Stimulated activated CD4-positive, alpha-beta T cell treated with anti-CD3 and anti-CD28 coated beads, Interleukin-1b, Interleukin-23, amount 100 ng/mL, for 24 hours (primary cell): Measurements from ENCODE around the gene CORT.
A peak's percentile ranks its signal among the peaks of the same experiment; 100 is the strongest.
"Not testable (repeated sequence)": the region's sequence is repeated elsewhere in the genome, so short reads cannot be mapped to it uniquely, and the experiment has no call there.

ENCODE experiments used
- DNase-seq, 4 experiments: peaks; one replicate each; pipeline ENCODE4 v3.0.0-alpha.2; 2020; ENCODE audit warnings: low read depth in 4 of 4, low spot score in 1 of 4

The CORT gene

DNA sequence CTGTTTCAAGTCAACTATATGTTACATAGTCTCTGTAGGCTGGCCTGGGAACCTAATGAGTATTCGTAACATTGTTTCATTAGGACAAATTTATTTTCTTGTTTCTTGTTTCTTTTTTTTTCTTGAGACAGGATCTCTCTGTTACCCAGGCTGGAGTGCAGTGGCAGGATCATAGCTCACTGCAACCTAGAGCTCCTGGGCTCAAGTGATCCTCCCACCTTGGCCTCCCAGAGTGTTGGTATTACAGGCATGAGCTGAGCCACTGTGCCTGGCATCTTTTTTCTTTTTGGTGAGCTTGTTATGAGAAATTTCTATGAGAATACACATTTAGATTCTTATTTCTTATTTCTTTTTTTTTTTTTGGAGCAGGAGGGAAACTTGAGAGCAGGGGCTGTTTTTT, 12.8 kb upstream of the CORT start:
- no peak for DNase-seq

DNA sequence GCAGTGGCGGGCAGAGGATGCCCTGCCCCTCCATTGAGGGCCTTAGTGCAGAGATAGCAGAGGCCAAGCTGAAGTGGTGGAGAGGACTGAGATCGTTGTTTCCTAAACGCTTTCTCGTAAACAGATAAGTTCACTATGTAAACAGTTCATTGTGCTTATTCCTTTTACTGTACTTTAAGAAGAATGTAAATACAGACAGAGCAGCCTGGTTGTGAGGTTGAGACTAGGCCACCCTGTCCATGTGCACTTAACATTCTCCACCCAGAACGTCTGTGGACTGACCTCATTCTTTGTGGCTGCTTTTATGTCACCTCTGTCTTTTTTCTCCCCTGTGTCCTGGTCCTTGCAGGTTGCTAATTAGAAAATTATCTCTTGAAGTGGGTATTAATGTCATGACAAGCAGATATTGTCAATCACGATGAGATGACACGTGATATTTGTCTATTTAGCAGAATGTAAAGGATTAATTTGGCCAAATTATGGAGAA, 11.1 kb upstream of the CORT start:
- no peak for DNase-seq

DNA sequence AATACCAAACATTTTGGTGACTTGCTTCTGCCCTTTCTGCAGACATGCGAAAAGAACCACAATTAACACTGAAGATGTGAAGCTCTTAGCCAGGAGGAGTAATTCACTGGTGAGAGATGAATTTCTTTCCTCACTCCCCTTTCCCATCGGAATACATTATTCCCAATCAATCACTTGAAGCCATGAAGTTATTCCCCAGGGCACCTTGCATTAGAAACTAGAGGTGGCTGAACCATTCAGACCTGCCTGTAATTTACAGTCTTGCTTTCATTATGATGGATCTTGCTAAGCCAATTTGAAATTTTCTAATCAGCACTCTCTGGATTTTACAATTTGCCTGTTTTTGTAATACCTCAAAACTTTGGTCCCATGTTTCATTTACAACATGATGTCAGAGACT, 9.5 kb upstream of the CORT start:
- no peak for DNase-seq

DNA sequence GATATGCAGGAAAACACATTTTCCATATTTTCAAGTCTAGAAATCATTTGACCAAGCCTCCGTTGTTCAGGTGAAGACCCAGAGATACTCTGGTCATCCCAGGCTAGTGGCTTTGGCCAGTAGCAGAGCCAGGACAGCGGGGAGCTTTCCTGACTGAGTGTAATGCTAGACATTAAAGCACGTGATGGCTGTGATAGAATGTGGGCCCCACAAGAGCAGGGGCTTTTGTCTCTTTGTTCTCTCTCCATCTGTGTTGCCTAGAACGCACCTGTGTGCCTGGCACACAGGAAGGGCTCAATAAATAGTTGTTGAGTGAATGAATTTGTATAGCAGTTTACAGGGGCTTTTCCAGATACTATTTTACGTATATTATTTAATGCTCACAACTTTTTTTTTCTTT, 9.0 kb upstream of the CORT start:
- DNase-seq, result no peak

DNA sequence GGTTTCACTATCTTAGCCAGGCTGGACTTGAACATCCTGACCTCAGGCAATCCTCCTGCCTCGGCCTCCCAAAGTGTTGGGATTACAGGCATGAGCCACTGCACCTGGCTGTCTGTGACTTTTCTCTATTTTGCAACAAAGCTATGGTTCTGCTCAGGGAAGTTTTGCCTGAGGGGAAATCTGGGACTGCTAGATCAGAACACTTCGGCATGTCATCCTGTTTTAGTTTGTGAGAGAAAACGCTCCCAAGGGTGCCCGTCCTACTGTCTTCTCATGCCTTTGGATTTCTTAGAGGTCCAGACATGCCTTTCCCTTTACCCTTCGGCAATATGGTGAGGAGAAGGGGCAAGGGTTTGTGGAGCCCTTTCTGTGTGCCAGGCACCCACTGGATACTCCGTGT, 5.6 kb upstream of the CORT start:
- DNase-seq, result no peak

DNA sequence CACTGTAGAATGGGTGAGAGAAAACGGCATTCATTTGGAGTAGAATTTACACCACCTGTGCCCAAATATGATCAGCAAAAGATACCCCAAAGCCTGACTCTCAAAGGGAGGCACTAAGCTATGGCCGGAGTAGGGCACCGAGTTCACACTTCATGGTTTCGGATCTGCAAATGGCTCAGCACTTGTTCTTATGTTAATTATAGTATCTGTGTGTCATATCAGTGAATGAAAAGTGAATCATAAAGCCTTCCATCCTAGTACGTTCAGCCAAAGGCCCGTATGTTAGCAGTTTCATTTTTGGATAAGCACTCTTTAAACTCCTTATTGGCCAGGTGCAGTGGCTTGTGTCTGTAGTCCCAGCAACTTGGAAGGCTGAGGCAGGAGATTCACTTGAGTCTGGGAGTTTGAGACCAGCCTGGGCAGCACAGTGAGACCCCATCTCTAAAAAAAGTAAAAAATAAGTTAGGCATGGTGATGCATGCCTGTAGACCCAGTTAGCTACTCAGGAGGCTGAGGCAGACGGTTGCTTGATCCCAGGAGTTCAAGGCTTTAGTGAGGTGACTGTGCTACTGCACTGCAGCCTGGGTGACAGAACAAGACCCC, 4.9 kb upstream of the CORT start:
- no peak for DNase-seq

DNA sequence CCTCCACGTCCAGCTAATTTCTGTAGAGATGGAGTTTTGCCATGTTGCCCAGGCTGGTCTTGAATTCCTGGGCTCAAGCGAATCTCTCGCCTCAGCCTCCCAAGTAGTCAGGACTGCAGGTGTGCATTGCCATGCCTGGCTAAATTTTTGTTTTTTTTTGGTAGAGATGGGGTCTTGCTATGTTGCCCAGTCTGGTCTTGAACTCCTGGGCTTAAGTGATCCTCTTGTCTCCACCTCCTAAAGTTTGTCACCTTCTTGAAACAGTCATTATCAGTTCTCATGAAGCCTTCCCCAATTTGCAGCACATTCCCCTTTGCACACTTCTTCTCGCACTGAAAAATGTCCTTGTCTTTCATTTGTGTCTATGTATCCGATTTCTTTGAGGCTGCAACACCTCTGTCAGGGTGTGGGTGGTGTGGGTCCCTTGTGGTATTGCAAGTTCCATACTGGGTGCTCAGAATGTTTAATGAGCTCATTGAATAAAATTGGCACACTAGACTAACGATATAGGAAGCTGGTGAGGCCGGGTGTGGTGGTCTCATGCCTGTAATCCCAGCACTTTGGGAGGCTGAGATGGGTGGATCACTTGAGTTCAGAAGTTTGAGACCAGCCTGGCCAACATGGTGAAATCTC, 2.9 kb upstream of the CORT start:
- no peak for DNase-seq

DNA sequence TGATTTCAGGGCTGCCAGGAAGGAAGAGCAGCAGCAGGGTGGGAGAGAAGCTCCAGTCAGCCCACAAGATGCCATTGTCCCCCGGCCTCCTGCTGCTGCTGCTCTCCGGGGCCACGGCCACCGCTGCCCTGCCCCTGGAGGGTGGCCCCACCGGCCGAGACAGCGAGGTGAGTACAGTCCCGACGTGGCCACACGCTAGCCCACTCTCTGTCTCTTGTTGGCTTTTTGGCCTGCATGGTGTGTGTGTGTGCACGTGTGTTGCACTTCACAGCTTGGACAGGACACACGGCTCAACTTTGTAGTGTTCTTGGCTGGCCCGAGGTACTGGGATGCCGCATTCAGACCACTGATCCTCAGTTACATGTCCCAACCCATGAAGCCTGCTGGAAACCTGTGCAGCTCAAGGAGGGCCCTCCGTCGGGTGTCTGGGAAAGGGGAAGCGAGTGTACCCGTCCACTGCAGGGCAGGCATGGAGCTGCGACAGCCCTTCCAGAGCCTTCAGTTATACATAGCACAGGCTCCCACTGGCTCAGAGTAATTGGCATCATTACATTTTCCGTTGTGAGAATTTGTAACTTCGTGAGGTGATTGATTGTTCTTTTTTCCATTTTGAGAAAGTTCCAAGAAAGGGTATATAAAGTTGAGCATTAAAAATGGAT, 454 bp downstream of the CORT start:
- no peak for DNase-seq

DNA sequence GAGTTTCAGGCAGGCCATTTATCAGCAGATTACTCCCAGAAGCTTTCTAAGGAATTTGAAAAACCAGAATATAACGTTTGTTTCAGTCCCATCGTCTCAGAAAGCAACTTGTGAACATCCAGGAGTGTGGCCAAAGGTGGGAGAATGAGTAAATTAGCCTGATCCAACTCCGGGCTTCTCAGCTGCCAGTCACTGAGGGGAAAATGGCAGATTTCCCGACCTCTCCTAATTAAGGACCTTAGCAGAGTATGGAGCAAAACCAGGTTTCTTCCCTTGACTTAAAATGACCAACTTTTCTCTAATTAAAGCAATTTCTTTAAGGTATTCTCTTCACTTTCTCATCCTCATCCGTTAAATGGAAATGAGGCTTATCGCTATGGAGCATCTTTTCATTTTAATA, 1.0 kb downstream of the CORT start:
- DNase-seq, result no peak

DNA sequence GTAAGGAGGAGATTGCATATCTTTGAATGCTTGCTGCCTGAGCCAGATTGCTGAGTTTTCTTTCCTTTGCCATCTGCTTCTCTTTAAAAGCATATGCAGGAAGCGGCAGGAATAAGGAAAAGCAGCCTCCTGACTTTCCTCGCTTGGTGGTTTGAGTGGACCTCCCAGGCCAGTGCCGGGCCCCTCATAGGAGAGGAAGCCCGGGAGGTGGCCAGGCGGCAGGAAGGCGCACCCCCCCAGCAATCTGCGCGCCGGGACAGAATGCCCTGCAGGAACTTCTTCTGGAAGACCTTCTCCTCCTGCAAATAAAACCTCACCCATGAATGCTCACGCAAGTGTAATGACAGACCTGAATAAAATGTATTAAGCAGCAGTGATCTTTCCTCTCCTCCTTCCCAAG, 1.5 kb downstream of the CORT start:
- no peak for DNase-seq

DNA sequence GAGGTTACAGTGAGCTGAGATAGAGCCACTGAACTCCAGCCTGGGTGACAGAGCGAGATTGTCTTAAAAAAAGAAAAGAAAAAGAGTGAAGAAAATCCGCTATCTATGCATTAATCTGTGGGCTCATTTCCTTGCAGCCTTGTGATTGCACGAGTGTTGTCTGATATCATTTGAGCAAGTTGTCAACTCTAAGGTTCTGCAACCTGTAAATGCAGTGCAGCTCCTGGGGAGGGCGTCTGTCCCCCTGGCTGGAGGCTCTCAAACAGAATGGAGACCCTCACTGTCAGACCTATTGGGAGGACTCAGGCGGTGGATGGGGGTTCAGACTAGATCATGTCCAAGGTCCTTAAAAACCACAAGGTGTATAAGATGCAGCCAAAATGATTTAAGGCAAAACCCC, 6.2 kb downstream of the CORT start:
- no peak for DNase-seq

DNA sequence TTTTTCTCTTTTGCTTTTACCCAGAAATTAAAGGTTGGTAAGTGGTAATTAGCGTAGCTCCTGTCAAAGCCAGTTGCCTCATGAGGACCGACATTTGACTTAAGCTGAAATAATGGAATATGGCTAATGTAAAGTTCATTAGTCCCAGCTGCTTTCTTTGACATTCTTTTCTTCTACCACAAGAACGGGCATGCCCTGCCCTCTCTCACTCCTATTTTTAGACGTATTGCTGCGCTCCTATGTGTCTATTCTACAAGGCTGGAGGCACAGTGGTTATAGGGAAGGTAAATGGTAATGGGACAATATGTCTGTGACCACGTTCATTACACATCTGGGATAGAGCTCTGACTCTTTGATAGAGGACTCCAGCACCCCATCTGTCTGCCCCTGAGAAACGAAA, 6.8 kb downstream of the CORT start:
- DNase-seq, result no peak

DNA sequence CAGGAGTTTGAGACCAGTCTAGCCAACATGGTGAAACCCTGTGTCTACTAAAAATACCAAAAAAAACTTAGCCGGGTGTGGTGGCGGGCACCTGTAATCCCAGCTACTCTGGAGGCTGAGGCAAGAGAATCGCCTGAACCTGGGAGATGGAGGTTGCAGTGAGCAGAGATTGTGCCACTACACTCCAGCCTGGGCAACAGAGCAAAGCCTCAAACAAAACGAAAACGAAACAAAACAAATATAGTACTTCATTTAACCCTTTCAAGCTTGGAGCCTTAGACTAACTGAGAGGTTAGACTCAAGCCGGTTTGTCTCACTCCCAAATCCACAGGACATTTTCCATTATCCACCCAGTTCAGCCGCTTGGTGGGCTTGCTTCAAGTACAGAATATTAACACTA, 7.6 kb downstream of the CORT start:
- not testable (repeated sequence) for DNase-seq

DNA sequence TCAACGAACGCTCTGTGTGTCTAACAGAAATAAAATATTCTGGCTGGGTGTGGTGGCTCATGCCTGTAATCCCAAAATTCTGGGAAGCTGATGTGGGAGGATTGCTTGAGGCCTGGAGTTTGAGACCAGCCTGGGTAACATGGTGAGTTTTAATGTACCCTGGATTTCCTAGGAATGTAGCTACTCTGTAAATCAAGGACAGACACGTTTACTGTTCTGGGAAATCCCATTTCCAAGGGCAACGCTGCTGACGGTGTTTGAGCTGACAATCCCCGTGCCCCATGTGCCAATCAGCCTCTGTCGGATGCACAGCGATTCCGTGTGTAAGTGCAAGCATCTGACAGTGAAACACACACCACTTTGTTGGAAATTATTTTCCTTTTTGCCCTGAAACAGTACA, 8.0 kb downstream of the CORT start:
- DNase-seq, result no peak

DNA sequence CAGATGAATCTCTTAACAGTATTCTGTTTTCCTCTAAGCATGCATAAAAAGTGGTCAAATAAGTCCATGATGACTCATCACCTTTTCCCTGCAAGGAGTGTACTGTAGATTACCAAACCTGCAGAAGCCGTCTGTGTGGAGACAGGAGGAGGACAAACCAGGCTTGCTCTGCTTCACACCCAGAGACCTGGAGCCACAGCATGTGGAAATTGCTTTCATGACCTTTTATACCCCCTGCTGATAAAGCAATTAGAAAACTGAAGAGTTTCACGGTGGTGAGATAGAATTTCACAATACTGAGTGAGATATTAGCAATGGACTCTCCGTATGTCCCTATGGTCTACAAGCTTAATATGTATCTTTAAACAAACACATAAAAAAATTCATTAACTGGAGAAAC, 9.4 kb downstream of the CORT start:
- DNase-seq, result no peak

DNA sequence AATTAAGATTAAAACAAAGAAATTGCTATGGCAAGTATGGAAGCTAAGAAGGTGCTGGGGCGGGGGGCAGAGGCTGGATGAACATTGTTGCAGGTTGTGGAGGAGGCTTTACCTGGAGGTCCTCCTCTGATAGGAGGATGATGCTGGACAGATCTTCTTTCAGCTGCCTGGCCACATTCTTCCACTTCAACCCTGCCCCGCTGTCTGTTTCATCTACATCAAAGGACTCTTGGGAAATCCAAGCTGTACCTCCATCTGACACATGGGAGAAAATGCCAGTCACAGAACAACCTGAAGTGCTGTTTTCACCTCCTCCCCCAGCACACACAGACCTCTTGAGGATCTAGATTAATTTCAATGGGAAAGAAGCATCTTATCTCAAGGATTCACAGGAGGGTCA, 17.2 kb downstream of the CORT start:
- no peak for DNase-seq

DNA sequence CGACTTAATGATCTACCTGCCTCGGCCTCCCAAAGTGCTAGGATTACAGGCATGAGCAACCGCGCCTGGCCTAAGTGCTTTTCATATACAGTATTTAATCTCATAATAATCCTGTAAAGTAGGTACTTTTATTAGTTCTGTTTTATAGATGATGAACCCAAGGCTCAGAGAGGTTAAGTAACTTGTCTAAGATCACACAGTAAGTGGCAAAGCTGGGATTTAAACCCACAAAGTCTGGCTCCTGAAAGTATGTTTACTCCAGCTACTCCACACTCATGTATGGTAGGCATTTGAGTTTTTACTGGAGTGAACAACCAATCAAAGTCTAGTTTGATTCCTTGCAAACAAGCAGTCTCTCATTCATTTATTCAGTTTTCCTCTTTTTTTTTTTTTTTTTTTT, 20.2 kb downstream of the CORT start:
- DNase-seq, result no peak

DNA sequence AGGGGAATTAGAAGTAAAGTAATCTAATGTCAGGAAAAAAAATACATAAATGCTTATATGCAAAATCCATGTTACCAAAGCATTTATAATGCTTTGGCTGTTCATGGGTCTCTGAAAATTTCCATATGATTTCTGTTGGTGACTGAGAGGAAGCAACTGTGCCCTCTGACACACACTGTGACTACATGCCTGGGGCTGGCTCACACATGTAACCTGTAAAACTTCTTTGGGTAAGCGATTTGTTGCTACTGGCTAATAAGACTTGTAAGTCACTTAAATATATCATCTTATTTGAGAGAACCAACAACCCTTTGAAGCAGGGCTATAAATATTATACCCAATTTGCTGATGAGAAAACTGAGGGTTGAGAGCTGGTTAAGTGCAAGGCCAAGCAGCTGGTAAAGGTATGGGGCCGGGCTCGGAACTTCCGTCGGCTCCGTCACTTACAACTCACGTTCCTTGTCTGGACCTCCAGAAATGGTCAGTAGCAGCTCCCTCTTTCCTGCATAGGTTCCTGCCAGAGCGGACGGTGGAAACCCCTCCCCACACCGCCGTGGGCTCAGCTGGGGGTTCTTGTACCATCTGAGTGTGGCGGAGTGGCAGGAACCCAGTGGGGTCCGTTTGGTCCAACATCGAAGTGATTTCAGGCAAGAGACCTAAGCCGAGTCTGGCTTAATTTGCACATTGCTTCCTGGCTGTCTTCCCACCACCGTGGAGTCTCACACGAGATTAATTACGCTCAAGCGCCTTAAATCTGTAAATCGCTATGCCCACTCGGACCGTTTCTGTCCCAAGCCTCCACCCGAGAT, 21.8 kb downstream of the CORT start:
- DNase-seq, result peak in 1 of 4 experiments; percentile 2

DNA sequence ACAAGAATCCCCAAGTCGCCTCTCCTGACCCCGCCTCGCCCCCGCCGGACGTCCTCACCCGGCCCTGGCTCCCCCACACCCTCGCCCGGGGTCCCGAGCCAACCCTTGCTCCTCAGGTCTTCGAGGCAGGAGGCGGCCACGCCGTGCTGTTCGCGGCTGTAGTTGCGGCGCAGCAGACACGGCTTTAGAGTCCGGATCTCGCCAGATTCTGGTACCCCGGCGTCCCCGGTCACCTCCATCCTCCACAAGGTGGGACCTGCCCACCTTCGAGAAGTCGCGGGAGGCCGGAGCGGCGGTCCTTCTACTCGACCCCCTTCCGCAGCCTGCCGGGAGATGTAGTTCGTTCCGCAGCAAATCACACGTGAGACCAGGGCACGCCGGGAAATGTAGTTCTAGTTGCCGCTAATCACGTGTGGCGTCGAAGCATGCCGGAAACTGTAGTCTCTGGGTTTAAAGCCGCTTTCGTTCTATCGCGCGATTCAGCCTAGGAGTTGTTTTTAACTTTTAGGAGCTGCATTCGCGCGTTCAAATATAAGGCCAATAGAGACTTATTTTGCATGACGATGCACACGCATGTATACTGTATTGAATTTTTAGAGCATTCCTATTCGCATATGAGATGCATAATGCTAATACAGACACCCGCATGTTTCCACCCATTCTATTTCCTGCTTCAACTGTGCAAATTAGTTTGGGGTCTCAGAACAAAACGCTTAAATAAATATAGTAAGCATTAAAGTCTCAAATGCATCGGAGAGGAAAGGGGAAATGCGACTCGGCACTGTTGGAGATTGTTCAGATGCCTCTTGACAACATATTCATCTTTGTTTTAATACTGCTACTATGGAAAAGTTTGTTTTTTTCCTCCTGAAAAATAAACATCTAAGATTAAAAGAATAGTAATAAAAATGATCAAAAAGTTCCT, 22.7 kb downstream of the CORT start, which contains the start of gene DFFA:
Gene DFFA (minus strand): TSS at position 310 of the 925 bp plus-strand sequence. CDS start 71 bp downstream, at position 239.
- DNase-seq, result peak; percentile 70 to 88 (median 83)

DNA sequence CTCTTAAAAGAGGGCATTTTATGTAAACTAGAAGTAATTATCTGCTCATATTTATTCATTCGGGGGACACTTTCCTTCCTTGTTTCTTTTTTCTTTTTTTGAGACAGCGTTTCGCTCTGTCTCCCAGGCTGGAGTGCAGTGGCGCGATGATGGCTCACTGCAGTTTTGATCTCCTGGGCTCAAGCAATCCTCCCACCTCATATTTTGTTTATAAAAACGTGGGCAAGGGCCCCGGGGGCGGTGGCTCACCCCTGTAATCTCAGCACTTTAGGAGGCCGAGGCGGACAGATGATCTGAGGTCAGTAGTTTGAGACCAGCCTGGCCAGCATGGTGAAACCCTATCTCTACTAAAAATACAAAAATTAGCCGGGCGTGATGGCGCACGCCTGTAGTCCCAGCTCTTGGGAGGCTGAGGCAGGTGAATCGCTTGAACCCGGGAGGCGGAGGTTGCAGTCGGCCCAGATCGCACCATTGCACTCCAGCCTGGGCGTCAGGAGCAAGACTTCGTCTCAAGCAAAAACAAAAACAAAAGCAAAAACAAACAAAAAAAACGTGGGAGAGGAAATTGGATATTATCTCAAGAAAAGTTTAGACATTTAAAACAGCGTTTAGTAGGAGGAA, 23.4 kb downstream of the CORT start:
- DNase-seq, result no peak
